COLO829 (cell line): ENCODE data around the gene SPIN3.
"Not testable (repeated sequence)": the region's sequence is repeated elsewhere in the genome, so short reads cannot be mapped to it uniquely, and the experiment has no call there.

ENCODE experiments used
- DNase-seq: peaks from one replicate; pipeline ENCODE4 v3.0.0; 2012; ENCODE audit warnings: low spot score

The SPIN3 gene

DNA sequence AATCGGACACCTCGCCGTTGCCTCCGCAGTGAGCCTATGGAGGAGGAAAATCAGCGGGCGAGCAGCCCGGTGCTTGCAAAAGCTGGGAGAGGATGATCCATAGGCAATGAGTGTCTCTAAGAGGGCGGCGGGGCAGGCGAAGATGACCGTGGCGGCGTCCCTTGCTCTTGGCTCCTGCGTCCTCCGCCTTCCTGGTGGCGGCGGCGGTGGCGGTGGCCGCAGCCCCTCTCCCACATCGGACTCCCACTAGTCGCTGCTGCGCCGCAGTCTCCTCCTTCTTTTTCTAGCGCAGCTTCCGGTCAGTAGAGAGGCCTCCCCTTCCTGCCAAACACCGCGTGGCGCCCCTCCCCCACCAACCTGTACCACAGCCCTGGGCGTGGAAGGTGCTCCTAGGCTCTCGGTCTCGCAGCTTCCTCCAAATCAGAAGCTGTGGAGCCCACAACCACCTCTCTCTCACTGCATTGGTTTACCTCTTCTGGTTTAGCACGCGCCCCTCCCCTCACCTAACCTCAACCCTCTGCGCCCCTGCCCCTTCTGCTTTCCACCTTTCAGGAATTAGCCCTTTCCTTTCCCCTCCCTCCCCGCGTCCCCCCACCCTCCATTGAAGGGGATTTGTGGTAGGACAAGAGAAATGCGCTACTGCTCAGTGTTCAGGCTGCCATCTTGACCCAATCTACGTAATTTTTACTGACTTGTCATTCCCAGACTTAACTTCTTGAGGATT is at the start of gene SPIN3:
Gene SPIN3 (minus strand): TSS at position 271 of the 724 bp plus-strand sequence. CDS start 594 bp downstream, outside the sequence.
- peak; percentile 55 for DNase-seq

DNA sequence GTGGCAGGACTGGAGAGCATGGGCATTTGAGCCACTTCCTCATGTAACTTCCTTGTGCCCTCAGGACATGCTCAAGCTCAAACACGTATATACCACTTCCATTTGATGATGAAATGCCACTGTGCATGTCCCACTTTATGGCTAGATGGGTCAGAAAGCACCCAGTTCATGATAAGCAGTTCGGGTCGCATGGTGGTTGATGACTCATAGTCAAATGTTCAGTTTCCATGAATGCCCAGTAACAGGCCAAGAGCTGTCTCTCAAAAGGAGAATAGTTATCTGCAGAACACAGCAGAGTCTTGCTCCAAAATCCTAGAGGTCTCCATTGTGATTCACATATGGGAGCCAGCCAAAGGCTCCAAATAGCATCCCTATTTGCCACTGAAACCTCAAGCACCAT is 48.9 kb upstream of the SPIN3 start:
- DNase-seq = no peak

GRCh38 chrX:57037265-57037664 is 41.9 kb upstream of the SPIN3 start:
- DNase-seq = not testable (repeated sequence)

DNA sequence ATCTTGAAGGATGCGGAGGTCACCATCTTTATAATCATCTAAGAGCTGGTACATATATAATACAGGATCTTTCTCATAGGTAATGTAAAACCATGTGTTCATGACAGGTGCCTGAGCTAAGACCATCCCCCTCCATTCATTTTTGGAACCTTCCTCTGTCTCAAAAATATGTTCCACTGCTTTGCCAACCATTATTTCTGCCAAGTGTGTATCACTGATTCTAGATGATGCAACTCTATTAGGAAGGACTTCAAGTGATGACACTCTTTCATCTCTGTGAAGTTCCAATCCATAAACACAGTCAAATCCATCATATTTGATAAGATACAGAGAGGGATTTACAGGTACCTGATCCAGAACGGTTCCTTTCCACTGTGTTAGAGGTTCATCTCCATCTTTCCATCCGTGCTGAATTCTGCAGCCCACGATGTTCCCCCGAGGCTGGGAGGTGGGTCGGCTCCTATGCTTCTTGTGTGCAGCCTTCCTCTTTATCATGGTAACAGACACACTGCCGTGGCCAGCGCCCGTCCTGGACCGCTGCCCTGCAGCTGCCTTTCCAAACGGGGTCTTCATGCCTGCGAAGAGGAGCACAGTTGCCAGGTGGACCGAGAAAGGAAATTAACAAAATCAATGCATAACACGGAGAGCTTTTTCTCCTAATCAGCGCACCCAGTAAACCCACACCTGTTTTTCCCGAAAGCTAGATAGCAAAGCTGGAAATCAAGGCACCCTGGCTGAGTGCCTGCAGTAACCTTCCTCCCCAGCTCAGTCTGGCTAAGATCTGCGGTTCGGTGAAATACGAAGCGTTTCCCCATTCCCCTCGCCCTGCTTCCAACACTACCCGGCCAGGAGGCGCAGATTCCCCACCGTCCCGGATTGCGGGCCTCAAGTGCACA is 718 bp downstream of the SPIN3 start:
- no peak for DNase-seq

DNA sequence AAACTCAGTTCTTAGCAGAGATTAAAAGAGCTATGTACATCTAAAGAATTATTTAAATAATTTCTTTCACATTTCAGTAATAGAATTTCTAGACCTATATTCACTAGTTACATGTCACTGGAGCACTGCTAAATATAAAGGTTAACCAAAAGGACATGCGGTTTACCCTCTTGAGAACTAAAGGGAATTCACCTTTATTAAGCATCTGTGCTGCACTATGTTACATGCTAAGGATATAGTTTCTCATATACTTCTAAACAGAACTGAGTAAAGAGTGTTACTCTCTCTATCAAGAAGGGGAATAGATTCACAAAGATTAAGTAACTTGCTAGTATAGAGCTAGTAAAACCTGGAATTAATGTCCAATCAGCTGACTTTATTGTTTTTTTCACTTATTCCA is 7.6 kb downstream of the SPIN3 start:
- DNase-seq = no peak

DNA sequence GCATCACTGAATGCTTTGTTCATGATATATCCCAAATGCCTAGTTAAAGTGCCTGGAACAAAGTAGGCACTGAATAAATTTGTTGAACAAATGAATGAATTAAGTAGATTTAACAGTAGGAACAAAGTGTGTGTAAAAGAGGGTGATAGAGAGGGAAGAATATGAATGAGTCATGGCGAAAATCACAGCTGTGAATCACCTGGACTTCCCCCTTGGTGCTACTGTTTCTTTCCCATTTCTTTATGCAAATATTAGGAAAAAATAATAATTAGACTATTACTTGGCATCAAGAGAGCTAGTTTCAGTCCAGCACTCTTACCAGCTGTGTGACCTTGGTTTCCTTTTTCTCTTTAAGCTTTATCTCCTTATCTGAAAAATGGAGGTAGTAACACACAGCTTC is 9.2 kb downstream of the SPIN3 start:
- no peak for DNase-seq

- DNase-seq = peak; percentile 51
Measured at GRCh38 chrX:56978172-56978571, 17.2 kb downstream of the SPIN3 start.

GRCh38 chrX:56975611-56976010 is 19.7 kb downstream of the SPIN3 start:
- no peak for DNase-seq

GRCh38 chrX:56974408-56974807 is 20.9 kb downstream of the SPIN3 start:
- DNase-seq = no peak

DNA sequence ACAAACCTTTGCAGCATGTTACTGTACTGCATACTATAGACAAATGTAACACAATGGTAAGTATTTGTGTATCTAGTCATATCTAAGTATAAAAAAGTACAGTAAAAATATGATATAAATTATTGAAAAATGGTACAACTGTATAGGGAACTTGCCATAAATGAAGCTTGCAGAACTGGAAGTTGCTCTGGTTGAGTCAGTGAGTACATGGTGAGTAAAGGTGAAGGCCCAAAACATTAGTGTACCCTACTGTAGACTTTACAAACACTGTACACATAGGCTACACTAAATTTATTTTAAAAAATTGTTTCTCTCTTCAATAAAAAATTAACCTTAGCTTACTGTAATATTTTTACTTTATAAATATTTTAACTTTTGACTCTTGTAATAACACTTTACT is 25.8 kb downstream of the SPIN3 start:
- no peak for DNase-seq

DNA sequence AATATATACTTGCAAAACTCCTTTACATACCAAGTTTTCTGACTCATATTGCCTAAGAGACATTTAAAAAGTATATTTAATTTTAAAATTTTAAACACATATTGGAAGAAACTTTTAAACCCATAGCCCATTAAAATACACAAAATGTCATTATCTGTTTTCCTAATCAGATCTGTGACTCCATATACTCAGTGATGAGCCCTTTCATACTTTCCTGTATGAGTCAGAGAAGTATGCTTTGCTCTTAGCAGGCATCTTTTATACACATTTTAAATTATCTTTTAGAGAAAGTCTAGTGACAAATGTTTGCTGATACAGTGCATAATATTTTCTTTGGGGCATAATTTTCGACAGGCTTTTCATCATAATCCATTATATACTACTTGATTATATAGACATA is 26.4 kb downstream of the SPIN3 start:
- DNase-seq = peak; percentile 3

GRCh38 chrX:56963377-56963776 is 32.0 kb downstream of the SPIN3 start:
- no peak for DNase-seq

- DNase-seq = peak; percentile 8
Measured at GRCh38 chrX:56947699-56948098, 47.6 kb downstream of the SPIN3 start.

DNA sequence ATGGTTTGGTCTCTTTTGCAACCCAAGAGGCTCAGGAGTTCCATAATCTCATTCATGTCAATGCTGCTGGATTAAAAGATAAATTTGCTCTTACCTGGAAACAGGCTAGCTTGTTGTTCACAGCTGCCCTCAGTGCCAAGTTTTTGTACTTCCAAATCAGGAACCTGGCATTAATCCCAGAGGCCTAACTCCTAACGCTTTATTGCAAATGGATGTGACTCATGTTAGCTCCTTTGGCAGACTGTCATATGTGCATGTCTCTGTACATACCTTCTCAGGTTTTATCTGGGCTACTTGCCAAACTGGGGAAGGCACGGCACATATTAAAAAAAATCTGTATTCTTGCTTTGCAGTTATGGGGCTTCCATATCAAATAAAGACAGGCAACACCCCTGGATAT is 49.1 kb downstream of the SPIN3 start:
- not testable (repeated sequence) for DNase-seq

- not testable (repeated sequence) for DNase-seq
Measured at GRCh38 chrX:56945226-56945625, 50.1 kb downstream of the SPIN3 start.

GRCh38 chrX:56943264-56943663 is 52.1 kb downstream of the SPIN3 start:
- no peak for DNase-seq
